H1 (cell line): ENCODE results near the gene TNC. TPM values are rescaled to one million over a fixed set of nuclear protein-coding genes. Genes with fewer than 3 reads are reported as not detected.
A peak's percentile ranks its signal among the peaks of the same experiment; 100 is the strongest.

Experiments used
- CTCF ChIA-PET: fragments of 300-600 bp; sonication (Branson Sonifier 250); formaldehyde crosslinking; loops from one replicate; lab custom pipeline; 2021; ENCODE audit not compliant: partially characterized antibody; lab: Charles Lee
- POLR2A ChIA-PET: fragments of 300-600 bp; sonication (Branson Sonifier 250); formaldehyde crosslinking; loops from one replicate; lab custom pipeline; 2021; ENCODE audit warnings: inconsistent platforms; ENCODE audit not compliant: partially characterized antibody; lab: Charles Lee
- DNase-seq, 2 experiments: peaks; one replicate each; pipeline versions ENCODE4 v3.0.0 to v3.0.0-alpha.2; 2010 to 2022; ENCODE audit warnings: low spot score in 2 of 2, low read depth in 1 of 2, mixed read lengths in 1 of 2
- FAIRE-seq: peaks from 2 replicates; lab custom pipeline; 2011; peaks lifted over from hg19 to GRCh38; lab: Jason Lieb, UNC
- H2AFZ ChIP-seq: 2 replicates; pipeline ENCODE4 v1.8.1; 2012; ENCODE audit warnings: low read length, inconsistent platforms
- H2AK5ac ChIP-seq: 2 replicates; pipeline ENCODE4 v1.6.1; 2013; ENCODE audit warnings: low read depth, low read length
- H2BK120ac ChIP-seq: replicated peaks from 2 replicates; pipeline ENCODE3; 2013; ENCODE audit warnings: low read depth, low read length, inconsistent platforms
- H2BK12ac ChIP-seq: 2 replicates; pipeline ENCODE4 v1.6.1; 2013; ENCODE audit warnings: low read depth, low read length
- H2BK15ac ChIP-seq: 2 replicates; pipeline ENCODE4 v1.6.1; 2013; ENCODE audit warnings: low read length
- H2BK20ac ChIP-seq: 2 replicates; pipeline ENCODE4 v1.6.1; 2013; ENCODE audit warnings: low read length
- H2BK5ac ChIP-seq: 2 replicates; pipeline ENCODE4 v1.6.1; 2013; ENCODE audit warnings: low read depth, low read length
- H3K14ac ChIP-seq: 2 replicates; pipeline ENCODE4 v1.6.1; 2013; ENCODE audit warnings: inconsistent platforms; ENCODE audit not compliant: insufficient read length
- H3K18ac ChIP-seq: 2 replicates; pipeline ENCODE4 v1.6.1; 2013; ENCODE audit warnings: low read length; ENCODE audit errors: extremely low read depth
- H3K23ac ChIP-seq: 2 replicates; pipeline ENCODE4 v1.6.1; 2013; ENCODE audit warnings: inconsistent platforms; ENCODE audit not compliant: insufficient read length
- H3K23me2 ChIP-seq: 2 replicates; pipeline ENCODE4 v1.6.1; 2013; ENCODE audit warnings: low read depth, low read length
- H3K27ac ChIP-seq: 2 replicates; pipeline ENCODE4 v1.6.1; 2011; ENCODE audit warnings: low read depth, low read length, inconsistent platforms
- H3K27me3 ChIP-seq, 4 experiments: replicated peaks in 1 of 4; 1 replicate in 1 of 4; 2 replicates in 3 of 4; pipeline versions ENCODE4 v1.6.1 to v1.8.1; 2011 to 2013; ENCODE audit warnings: low read length in 3 of 4, mild to moderate bottlenecking in 3 of 4, inconsistent platforms in 2 of 4, mixed read lengths in 2 of 4, moderate library complexity in 1 of 4; ENCODE audit not compliant: control insufficient read depth in 3 of 4, insufficient read depth in 3 of 4; ENCODE audit errors: extremely low read depth in 1 of 4
- H3K36me3 ChIP-seq, 4 experiments: 2 replicates each; pipeline versions ENCODE4 v1.6.1 to v1.8.1; 2011 to 2013; ENCODE audit warnings: mild to moderate bottlenecking in 4 of 4, low read length in 3 of 4, moderate library complexity in 2 of 4, control low read depth in 1 of 4, inconsistent platforms in 1 of 4; ENCODE audit not compliant: insufficient read depth in 4 of 4, control insufficient read depth in 2 of 4
- H3K4ac ChIP-seq: replicated peaks from 2 replicates; pipeline ENCODE3; 2013; ENCODE audit warnings: low read length, low read depth, mixed read lengths, inconsistent platforms; ENCODE audit not compliant: insufficient read length
- H3K4me1 ChIP-seq, 4 experiments: replicated peaks in 1 of 4; 1 replicate in 1 of 4; 2 replicates in 3 of 4; pipeline versions ENCODE4 v1.6.1 to v1.8.1; 2011 to 2013; ENCODE audit warnings: low read length in 3 of 4, inconsistent platforms in 2 of 4, mixed read lengths in 1 of 4; ENCODE audit not compliant: insufficient read depth in 4 of 4, control insufficient read depth in 3 of 4
- H3K4me2 ChIP-seq, 2 experiments: 2 replicates each; pipeline versions ENCODE4 v1.6.1 to v1.8.1; 2011 to 2013; ENCODE audit warnings: low read depth in 2 of 2, low read length in 2 of 2, control low read depth in 1 of 2, inconsistent platforms in 1 of 2, mild to moderate bottlenecking in 1 of 2; ENCODE audit not compliant: insufficient read depth in 1 of 2
- H3K4me3 ChIP-seq, 4 experiments: fragments of 200-600, 300-600 bp in 1 of 4; sonication (generic), shearing (Covaris generic), sonication (Bioruptor Twin) in 1 of 4; 2 replicates each; pipeline versions ENCODE4 v1.5.1 to v1.8.1; 2011 to 2016; ENCODE audit warnings: low read length in 4 of 4, low read depth in 3 of 4, control low read depth in 2 of 4, inconsistent platforms in 2 of 4, mild to moderate bottlenecking in 2 of 4, mixed read lengths in 1 of 4, moderate library complexity in 1 of 4; ENCODE audit not compliant: insufficient read depth in 2 of 4; ENCODE audit errors: extremely low read depth in 1 of 4
- H3K56ac ChIP-seq: replicated peaks from 2 replicates; pipeline ENCODE3; 2013; ENCODE audit warnings: low read depth, mild to moderate bottlenecking, mixed read lengths, low read length, inconsistent platforms; ENCODE audit not compliant: insufficient read length
- H3K79me1 ChIP-seq: 2 replicates; pipeline ENCODE4 v1.6.1; 2013; ENCODE audit warnings: low read depth, low read length, control low read depth
- H3K79me2 ChIP-seq, 2 experiments: 2 replicates each; pipeline versions ENCODE4 v1.6.1 to v1.8.1; 2012 to 2013; ENCODE audit warnings: low read length in 2 of 2, mild to moderate bottlenecking in 2 of 2, inconsistent platforms in 1 of 2; ENCODE audit not compliant: insufficient read depth in 2 of 2, control insufficient read depth in 1 of 2
- H3K9ac ChIP-seq, 4 experiments: replicated peaks in 1 of 4; 1 replicate in 1 of 4; 2 replicates in 3 of 4; pipeline versions ENCODE4 v1.6.1 to v1.8.1; 2011 to 2013; ENCODE audit warnings: low read depth in 3 of 4, low read length in 3 of 4, control low read depth in 2 of 4, mild to moderate bottlenecking in 2 of 4, moderate library complexity in 2 of 4, inconsistent platforms in 1 of 4; ENCODE audit errors: extremely low read depth in 1 of 4
- H3K9me3 ChIP-seq, 2 experiments: 2 replicates each; pipeline versions ENCODE4 v1.6.1 to v1.8.1; 2012 to 2013; ENCODE audit warnings: mild to moderate bottlenecking in 2 of 2, moderate library complexity in 2 of 2, control low read depth in 1 of 2, inconsistent platforms in 1 of 2, low read depth in 1 of 2, low read length in 1 of 2, mixed read lengths in 1 of 2; ENCODE audit not compliant: insufficient read depth in 2 of 2
- H4K20me1 ChIP-seq, 2 experiments: replicated peaks in 1 of 2; 2 replicates each; pipeline versions ENCODE3 to v1.8.1; 2011 to 2013; ENCODE audit warnings: inconsistent platforms in 2 of 2, low read length in 2 of 2, mild to moderate bottlenecking in 1 of 2; ENCODE audit not compliant: insufficient read depth in 2 of 2, control insufficient read depth in 1 of 2
- H4K5ac ChIP-seq: 2 replicates; pipeline ENCODE4 v1.6.1; 2013; ENCODE audit warnings: low read length, low read depth, mixed read lengths, inconsistent platforms; ENCODE audit not compliant: insufficient read length
- H4K8ac ChIP-seq: 2 replicates; pipeline ENCODE4 v1.8.0; 2013; ENCODE audit warnings: mild to moderate bottlenecking, moderate library complexity, low read length, inconsistent platforms; ENCODE audit not compliant: insufficient read depth; ENCODE audit errors: extremely low read depth
- H4K91ac ChIP-seq: replicated peaks from 2 replicates; pipeline ENCODE3; 2013; ENCODE audit warnings: low read length, mixed read lengths, inconsistent platforms; ENCODE audit not compliant: insufficient read length
- ATF2 ChIP-seq: IDR thresholded peaks from 2 replicates; pipeline ENCODE4 v1.6.1; 2012; ENCODE audit warnings: low read length, inconsistent platforms
- CBX5 ChIP-seq: fragments of 300-800, 300-1000 bp; sonication (generic); IDR thresholded peaks from 2 replicates; pipeline ENCODE4 v1.7.1; 2016; ENCODE audit warnings: antibody characterized with exemption, low read length, low read depth
- CEBPB ChIP-seq: IDR thresholded peaks from 2 replicates; pipeline ENCODE4 v1.6.1; 2012; ENCODE audit warnings: low read depth, low read length
- E2F6 ChIP-seq: IDR thresholded peaks from 2 replicates; pipeline ENCODE4 v1.6.1; 2012; ENCODE audit warnings: inconsistent platforms
- EP300 ChIP-seq, 2 experiments: IDR thresholded peaks; 1 replicate in 1 of 2; 2 replicates in 1 of 2; pipeline ENCODE4 v1.6.1; 2011 to 2012; ENCODE audit warnings: low read depth in 2 of 2, low read length in 2 of 2, mild to moderate bottlenecking in 2 of 2, borderline replicate concordance in 1 of 2, inconsistent platforms in 1 of 2, moderate library complexity in 1 of 2
- GABPA ChIP-seq: IDR thresholded peaks from 2 replicates; pipeline ENCODE4 v1.6.1; 2011; ENCODE audit warnings: mild to moderate bottlenecking, low read length, moderate library complexity, borderline replicate concordance; ENCODE audit not compliant: insufficient read depth
- JUN ChIP-seq: IDR thresholded peaks from 2 replicates; pipeline ENCODE4 v1.6.1; 2011; ENCODE audit warnings: low read depth, mild to moderate bottlenecking, improper control_type of control experiment, low read length
- POLR2AphosphoS5 ChIP-seq: IDR thresholded peaks from 2 replicates; pipeline ENCODE4 v1.6.1; 2011; ENCODE audit warnings: low read depth, low read length
- RFX5 ChIP-seq: IDR thresholded peaks from 2 replicates; pipeline ENCODE4 v1.6.1; 2011; ENCODE audit warnings: low read depth, low read length, improper control_type of control experiment, borderline replicate concordance
- SP4 ChIP-seq: IDR thresholded peaks from 2 replicates; pipeline ENCODE4 v1.6.1; 2012; ENCODE audit warnings: low read length, inconsistent platforms
- SRF ChIP-seq: IDR thresholded peaks from 2 replicates; pipeline ENCODE4 v1.6.1; 2011; ENCODE audit warnings: mild to moderate bottlenecking, low read depth, low read length, moderate library complexity
- TAF7 ChIP-seq: optimal IDR thresholded peaks from 2 replicates; pipeline ENCODE3; 2011; ENCODE audit warnings: low read depth, mild to moderate bottlenecking, inconsistent platforms, low read length, moderate library complexity, borderline replicate concordance
- ZNF274 ChIP-seq: IDR thresholded peaks from 2 replicates; pipeline ENCODE4 v1.7.0; 2012; ENCODE audit warnings: low read length, borderline replicate concordance; ENCODE audit errors: extremely low read depth
- polyA plus RNA-seq, 7 experiments: library from polyadenylated mRNA; depleted of rRNA in 3 of 7; stranded (reverse) in 5 of 7; unstranded in 2 of 7; fragments of >200 nt in 5 of 7; fragments of 200-250 nt in 2 of 7; gene quantifications; 1 replicate in 5 of 7; 2 replicates in 1 of 7; 4 replicates in 1 of 7; pipeline versions ENCODE4 v1.2.1 to v1.2.3, GENCODE V29; 2011 to 2013; ENCODE audit warnings: missing spikeins in 2 of 7, mixed read lengths in 2 of 7
- total RNA-seq: library from RNA; stranded (reverse); fragmentation: NEBNext Ultra II Directional; extraction: Animal tissue kit (Norgen Biotek cat#: 25700); gene quantifications from 2 replicates; pipeline ENCODE4 v1.2.1, GENCODE V29; 2021

TNC gene
- total and polyA plus RNA-seq, 2 of the 8 experiments (the other 6 are each of a cell fraction or from before 2014, with no cell fraction given): 6.2 to 11.4 TPM

- no peak overlapping the region for H2BK5ac ChIP-seq
- H3K23me2 ChIP-seq: peaks cover 10% of the 10 kb centered on the region; the same call in 1 of the 2 replicates
- peaks cover 13 to 43% (median 30%) of the 10 kb centered on the region in 4 experiments for H3K27me3 ChIP-seq
- peak overlapping the region; percentile 43; the same call in 1 of the 2 replicates for H2AK5ac ChIP-seq
- CTCF ChIA-PET: no interaction called here
- no peak overlapping the region for H3K23ac ChIP-seq
- no peak overlapping the region for H2BK20ac ChIP-seq
- H3K56ac ChIP-seq: no peak overlapping the region
- H4K5ac ChIP-seq: no peak overlapping the region
- no peaks in the 10 kb centered on the region for H4K20me1 ChIP-seq
- H3K79me1 ChIP-seq: no peaks in the 10 kb centered on the region
- no peak overlapping the region for H4K8ac ChIP-seq
- no peak overlapping the region for H2AFZ ChIP-seq
- FAIRE-seq: no peak
- no peak overlapping the region for H3K9ac ChIP-seq
- no peak overlapping the region for H3K18ac ChIP-seq
- no peaks in the 10 kb centered on the region for H3K36me3 ChIP-seq
- H3K27ac ChIP-seq: no peak overlapping the region
- H2BK15ac ChIP-seq: no peak overlapping the region
- no peak overlapping the region for H2BK120ac ChIP-seq
- POLR2A ChIA-PET: no interaction called here
- no peaks in the 10 kb centered on the region; a peak in 1 of 7 replicates for H3K4me1 ChIP-seq
- no peak overlapping the region for H3K4me3 ChIP-seq
- H2BK12ac ChIP-seq: no peak overlapping the region
- no peak overlapping the region for H3K4me2 ChIP-seq
- DNase-seq: no peak
- no peaks in the 10 kb centered on the region for H3K79me2 ChIP-seq
- no peak overlapping the region for H4K91ac ChIP-seq
- H3K14ac ChIP-seq: no peak overlapping the region
- no peak overlapping the region for H3K4ac ChIP-seq
- H3K9me3 ChIP-seq: peaks cover 4 to 6% of the 10 kb centered on the region in 2 experiments; a peak in 2 of 4 replicates
- TF ChIP-seq ZNF274 (no peak), JUN (no peak), RFX5 (no peak), POLR2AphosphoS5 (no peak), E2F6 (no peak), SRF (no peak), CEBPB (no peak), GABPA (no peak), ATF2 (no peak), CBX5 (no peak), EP300 (IDR thresholded peaks at IDR 0.05; ENCODE audit: borderline replicate concordance in 1 of 2, low read depth in 2 of 2, low read length in 2 of 2) (no peak), TAF7 (no peak), SP4 (no peak)
These were observed 3.2 kb upstream of the TNC start for GRCh38 chr9:115121181-115121580.
